GM03348 (cell line): ENCODE data around the gene PMPCA.

Experiments used
- DNase-seq: peaks from one replicate; pipeline ENCODE4 v3.0.0; 2012; ENCODE audit warnings: low spot score

Gene PMPCA

DNA sequence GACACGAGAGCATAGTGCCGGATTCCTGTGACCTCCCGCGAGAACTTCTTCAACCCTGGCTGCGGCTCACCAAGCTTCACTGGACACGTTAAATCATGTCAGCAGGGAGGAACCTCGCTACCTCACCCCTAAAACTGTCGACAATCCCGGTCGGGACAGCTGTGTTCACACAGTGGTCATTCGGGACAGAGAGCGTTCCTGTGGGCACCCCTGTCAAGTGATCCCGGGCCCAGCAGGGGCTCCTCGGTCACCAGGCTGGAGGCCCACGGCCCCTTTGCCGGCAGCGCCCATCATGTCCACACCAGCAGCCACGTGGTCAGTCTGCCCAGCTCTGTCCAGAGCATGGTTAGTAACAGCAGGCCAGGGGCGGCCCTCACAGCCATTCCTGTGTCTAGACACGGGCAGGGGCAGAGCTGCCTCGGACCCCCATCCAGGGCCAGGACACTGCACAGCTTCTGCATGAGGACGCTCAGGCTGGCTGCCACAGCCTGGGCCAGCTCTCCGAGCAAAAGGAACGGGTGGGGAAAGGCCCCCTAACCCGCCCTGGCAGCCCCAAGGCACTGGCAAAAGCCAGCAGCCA is 25.7 kb downstream of the PMPCA start:
- no peak for DNase-seq

DNA sequence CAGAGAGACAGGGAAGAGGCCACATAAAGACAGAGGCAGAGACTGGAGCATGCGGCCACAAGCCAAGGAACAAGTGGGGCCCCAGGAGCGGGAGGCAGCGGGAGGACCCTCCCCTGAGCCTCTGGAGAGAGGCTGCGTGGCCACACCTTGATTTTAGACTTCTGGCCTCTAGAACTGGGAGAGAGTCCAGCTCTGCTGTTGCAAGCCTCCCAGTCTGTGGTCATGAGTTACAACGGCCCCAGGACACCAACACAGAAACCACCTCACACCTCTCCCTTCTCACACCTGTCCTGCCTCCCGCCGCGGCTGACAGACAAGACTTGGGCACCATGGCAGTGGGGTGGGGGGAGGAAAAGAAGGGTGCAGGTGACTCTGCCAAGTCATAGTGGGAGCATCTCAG is 27.0 kb downstream of the PMPCA start:
- DNase-seq: peak; percentile 61

DNA sequence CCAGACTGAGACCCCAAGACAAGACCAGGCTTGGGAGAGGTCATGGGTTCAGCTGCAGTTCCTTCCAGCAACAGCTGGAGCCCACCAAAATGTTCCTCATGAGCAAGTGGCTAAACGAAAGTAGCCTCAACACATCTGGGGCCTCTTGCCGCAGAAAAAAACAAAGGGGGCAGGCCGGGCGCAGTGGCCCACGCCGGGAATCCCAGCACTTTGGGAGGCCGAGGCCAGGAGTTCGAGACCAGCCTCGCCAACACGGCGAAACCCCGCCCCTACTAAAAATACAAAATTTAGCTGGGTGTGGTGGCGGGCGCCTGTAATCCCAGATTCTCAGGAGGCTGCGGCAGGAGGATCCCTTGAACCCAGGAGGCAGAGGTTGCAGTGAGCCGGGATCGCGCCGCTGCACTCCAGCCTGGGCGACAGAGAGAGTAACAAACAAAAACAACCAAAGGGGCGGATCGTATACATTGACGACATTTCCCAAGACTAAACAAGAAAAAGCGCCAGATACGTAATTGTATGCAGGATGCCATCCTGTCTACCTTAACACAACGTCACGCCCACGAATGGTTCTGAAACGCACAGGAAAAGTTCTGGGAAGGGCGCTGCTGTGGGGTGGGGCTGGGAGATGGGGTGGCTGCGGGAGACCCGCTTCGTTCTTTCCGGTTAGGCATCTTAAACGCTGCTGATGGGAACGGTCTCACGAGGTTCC is 27.5 kb downstream of the PMPCA start:
- no peak for DNase-seq

DNA sequence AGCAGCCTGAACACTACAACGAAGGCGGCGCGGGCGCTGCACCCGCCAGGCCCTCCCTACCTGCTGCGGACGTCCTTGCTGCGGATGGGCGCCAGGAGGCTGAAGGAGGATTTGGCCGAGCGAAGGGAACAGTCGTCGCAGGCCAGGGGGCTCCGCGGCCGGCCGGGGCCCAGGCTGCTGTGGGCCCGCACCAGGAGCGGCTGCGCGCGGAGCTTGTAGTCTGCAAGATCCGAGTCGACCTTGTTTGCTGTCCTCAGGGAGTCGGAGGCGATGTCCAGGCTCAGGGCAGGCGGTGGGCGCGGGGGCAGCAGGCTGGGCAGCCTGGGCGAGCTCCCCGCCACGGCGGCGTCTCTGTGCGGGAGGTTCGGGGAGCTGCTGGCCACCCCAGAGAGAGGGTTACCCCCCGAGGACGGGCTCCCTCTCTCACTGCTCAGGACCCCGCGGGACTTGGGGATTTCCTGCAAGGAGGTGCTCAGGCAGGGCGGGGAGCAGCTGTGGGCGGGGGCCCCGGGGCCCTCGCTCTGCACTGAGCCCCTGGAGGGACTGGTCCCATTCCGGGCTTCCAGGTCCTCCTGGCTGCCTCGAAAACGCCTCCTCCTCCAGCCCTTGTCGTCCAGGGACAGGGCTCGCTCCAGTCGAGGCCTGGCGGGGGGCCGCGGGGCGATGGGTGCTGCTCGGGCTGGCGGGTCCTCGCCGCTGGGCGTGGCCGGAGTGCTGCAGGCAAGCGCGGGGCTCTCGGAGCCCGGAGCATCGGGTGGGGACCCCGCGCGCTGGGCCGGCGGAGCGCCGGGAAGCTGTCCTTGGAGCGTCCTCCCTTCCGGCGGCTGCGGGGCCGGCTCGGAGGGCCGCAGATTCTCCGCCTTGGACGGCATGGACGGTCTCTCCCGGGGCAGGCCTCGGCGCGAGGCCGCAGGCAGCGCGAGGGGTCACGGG is 28.4 kb downstream of the PMPCA start:
- DNase-seq: peak; percentile 75

DNA sequence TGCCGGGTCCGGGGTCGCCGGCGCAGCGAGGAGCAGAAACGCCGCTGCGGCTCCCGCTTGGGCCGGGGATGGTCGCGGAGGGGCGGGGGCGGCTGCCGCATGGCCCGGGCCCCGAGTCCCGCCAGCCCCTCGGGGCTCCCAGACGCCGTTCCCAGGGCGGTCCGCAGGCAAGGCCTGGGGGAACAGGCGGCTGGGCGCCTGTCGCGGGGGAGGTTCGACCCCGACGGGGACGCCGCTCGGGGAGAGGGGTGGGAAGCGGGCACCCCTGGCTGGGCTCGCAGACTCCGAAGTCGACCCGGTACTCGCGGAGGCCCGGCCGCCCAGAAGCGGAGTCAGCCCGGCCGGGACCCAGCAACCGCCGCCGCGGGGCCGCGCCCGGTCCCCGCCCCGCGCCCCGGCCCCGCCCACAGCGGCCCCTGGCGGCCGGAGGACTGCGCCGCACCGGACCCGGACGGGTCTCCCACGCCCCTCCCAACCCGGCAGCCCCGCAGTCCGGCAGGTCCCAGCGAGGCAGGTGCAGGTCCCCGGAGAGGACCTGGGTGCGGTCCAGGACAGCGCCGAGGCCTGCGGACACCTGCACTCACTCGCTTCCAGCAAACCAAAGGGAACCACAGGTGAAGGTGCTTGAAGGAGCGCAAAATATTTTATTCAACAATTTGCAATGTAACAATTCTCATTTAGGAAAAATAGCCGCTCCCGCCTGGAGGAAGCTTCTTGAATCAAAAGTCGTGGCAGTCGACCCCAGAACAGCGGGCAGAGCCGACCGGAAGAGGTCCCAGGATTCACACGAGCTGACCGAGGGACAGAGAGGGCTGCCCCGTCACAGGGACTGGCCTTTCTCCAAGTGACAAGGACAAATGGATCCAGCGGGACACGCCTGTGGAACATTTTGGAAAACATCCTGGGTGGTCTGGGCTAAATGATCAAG is 29.3 kb downstream of the PMPCA start, which contains the start of gene INPP5E:
Gene INPP5E (minus strand): TSS at position 365 of the 928 bp plus-strand sequence. CDS start 426 bp downstream, outside the sequence.
- DNase-seq: peak; percentile 98

DNA sequence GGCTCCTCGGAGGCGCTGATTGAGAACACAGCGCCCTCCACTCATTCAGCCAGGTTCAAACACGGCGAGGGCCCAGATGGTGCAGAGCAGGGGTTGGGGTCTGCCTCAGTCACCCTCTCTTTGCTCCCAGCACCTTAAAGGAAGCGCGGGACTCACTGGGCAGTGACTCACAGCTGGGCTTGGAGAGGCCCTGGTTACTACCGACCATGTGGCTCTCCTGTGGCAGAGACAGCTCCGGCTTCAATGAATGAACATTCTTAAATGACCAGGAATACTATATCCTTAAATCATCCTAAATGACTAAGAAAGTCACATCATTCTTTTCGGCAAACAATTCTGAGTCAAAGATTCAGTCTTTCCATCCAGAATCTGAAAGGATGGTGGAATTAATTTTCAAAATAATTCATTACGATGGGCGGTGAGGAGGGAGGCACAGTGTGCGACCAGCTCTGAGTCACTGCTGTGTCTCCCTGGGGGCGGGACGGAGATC is 30.8 kb downstream of the PMPCA start:
- DNase-seq: no peak

DNA sequence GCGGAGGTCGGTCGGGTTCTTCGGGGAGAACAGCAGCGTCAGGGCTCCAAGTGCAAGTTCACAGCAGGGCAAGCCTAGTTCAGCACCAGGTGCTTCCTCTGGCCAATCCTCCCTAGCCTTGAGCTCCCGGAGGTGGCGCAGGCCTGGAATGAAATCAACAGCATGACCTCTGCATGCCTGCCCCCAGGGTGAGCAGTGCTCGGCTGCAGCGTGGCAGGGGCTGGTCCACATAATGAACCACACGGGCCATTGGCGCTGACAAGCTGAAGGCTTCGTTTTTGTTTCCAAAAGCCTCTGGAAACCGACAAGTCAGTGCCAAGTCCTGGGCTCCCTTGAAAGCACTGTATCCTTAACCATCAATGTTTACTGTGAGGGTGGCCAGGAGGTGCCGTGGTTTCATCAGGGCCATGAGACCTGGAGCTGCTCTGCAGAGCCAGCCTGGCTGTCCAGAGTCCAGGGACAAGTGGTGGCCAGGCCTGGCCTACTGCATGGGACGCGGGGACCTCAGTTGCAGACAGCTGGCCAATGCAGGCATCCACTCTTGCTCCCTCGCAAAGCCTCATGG is 31.3 kb downstream of the PMPCA start:
- no peak for DNase-seq

DNA sequence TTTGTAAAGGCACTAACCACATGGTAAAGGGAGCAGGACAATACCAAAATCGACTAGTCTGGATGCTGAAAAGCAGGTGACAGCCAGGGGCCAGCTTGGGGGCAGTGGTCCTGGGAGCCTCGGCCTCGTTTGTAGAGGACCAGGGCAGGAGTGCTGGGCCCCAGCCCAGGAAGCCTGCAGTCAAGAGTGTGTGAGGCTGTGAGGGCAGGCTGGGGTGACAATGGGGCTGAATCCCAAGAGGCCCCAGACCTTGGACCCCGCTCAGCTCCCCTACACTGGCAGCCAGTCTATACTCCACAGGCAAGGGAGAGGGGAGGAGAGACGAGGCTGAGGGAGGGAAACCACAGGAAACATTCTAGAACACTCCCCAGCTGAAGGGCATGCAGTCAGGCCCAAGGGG is 31.8 kb downstream of the PMPCA start:
- no peak for DNase-seq

DNA sequence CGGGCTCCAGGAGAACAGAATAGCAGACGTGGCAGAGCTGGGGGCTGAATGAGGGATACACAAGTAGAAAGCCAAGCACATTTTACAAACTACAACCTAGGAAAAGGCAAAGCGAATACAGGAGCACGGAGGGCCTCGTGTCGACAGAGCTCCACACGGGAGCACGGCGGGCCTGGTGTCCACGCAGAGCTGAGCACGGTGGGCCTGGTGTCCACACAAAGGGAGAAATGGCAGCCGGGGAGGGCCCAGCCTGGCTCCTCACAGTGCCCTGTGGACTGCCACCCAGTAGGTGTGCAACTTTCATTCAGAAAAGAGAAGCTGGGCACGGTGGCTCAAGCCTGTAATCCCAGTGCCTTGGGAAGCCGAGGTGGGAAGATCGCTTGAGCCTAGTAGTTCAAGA is 32.6 kb downstream of the PMPCA start:
- no peak for DNase-seq

DNA sequence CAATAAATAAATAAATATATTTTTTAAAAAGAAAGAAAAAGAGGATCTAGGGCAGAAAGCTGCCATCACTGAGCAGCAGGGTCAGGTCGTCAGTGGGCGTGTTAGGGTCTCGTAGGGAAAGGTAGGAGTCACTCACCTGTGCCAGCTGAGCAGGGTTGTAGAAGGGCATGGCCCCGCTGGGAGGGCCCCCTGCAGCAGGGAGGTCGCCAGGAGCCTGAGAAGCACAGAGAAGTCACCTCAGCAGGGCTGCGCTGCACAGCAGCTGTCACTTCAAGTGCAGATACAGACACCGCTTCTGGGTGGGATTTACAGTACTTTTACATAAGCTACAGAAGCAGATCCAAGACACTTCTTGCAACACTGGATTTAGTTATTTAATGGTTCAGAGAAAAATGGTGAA is 33.2 kb downstream of the PMPCA start:
- DNase-seq: no peak

DNA sequence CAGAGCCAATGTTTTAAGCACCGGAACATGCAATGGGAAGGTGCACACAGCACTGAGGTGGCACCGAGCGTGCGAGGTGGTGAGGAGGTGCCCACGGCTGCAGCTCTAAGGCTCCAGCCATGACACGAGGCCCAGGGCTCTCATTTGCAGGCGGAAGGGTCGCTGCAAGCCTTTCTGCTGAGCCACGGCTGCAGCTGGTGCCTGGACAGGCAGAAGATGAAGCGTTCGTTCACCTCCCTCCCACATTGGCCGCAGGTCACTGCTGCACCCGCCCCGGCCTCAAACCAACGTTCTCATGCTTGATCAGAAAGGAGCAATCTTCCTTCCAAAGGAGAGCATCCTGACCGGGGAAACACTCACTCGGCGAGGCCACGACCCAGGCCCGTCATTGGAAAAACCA is 33.6 kb downstream of the PMPCA start:
- DNase-seq: no peak

DNA sequence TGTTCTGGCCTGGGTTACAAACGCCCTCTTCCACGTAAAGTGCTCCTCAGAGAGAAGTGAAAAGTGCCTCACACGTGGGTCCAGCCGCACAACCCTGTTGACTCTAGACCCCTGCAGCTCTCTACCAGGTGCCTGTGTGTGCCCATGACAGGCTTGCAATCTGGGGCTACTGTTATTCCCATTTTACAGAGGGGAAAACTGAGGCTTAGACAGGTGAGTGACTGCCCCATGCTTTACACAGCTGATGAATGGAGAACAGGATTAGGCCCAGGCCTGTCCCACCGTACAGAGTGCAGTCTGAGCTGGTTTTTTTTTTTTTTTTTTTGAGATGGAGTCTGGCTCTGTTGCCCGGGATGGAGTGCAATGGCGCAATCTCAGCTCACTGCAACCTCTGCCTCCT is 35.3 kb downstream of the PMPCA start:
- no peak for DNase-seq

DNA sequence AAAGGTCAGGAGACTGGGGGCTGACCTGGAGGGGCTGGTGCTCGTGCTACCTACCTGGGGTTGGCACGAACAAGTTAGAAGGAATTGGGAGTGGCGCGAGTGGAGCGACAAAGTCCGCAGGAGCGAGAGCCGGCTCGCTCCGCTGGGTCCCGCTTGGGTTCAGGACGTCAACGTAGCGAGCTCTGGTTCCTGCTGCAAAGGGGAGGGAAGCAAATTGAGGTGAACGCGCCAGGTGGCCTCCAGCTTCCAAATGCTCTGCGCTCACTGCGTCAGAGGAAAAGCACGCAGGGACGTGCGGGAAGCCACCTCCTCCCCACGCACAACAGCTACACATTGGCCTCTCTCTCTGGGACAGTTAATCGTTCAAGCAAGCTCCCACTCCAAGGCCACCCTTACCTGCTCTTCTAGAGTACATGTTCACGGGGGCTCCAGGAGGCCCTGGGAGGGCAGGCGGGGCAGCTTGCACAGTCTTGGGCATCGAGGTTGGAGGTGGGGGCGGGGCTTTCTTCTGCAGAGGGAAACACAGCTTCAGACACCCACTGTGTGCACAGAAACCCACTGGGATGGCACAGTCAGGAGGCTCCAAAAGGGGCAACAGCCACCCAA is 36.8 kb downstream of the PMPCA start:
- no peak for DNase-seq

DNA sequence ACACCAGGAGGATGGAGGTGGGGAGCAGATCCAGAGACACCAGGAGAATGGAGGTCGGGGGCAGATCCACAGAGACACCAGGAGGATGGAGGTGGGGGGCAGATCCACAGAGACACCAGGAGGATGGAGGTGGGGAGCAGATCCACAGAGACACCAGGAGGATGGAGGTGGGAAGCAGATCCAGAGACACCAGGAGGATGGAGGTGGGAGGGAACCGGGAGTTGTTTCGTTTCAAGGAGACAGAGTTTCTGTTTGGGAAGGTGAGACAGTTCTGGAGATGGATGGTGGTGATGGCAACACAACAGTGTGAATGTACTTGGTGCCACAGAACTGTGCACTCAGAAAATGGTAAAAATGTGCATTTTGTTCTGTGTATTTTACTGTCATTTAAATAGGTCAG is 38.2 kb downstream of the PMPCA start:
- no peak for DNase-seq

DNA sequence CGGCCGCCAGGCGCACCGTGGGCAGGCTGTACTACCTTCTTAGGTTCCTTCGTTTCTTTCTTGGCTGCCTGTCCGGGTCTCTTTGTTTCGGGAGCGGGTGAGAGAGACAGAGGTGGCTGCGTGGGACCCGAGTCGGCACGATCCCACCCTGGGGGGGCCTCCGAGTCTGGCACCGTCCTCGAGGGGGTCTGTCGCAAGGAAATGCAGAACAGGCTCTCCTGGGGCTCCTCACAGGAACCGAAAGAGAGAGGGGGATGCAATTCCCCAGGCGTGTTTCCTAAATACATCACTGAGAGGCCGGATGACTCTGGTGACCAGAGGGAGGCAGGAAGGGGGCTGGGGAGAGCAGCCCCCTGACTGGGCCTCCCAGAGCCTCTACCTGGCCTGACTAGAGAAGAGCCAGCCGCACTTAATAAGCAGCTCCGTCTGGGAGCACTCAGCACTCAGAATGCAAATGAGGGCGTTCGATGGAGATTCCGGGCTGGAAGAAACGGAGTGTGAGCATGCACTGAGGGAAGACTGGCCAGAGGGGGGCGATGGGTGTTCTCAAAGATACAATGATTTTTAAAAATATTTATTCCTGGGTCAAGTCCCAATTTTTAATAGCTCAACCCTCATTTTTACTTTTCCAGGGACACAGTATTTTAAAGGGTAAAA is 40.9 kb downstream of the PMPCA start:
- no peak for DNase-seq

DNA sequence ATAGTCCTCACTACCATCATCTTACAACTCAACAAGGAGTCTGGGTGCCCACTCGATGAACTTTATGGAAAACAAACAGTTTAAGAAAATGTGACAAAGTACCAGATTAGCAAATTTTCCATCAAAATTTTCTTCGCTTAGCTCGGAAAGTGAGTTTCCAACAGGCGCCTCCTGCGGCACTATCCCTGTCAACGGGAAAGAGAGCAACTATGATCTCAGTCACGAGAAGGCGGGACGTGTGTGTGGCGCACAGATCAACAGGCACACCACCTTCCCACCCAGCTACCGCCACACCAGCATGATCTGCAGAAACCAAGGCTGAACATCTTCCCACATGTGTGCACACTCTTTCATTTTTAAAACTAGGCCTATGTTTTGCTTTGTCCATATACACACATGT is 42.9 kb downstream of the PMPCA start:
- no peak for DNase-seq

DNA sequence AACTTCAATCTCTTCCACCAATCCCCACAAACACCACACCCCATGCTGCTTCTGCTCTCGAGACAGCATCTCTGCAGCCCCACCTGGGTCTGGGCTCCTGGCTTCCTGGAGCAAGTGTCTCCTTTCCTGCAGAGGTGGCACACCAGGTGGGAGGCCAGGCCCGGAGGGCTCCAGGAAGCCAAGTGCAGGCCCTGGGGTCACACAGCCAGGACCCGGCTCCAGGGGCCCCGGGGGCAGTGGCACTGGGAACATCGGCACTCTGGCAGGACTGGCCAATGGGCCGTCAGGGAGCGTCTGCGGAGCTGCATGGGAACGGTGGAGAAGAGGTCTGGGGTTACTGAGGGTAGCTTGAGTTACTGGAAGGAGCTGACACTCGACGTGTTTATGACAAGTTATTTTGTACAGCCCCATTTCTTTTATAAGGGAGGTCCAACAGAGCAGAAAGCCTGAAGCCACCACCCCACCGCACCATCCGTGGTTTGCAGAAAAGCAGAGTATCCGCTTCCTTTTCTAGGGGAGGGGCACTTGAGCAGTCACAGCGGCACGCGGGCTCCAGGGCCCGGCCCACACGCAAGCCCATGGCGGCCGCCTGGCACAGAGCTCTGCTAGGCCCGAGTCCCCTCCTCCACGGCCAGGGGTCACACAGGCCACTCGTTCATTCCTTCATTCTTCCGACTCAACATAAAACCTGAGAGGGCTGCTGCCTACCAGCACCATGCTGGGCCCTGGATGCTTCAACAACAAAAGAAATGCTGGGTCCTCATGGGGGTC is 43.8 kb downstream of the PMPCA start:
- no peak for DNase-seq

DNA sequence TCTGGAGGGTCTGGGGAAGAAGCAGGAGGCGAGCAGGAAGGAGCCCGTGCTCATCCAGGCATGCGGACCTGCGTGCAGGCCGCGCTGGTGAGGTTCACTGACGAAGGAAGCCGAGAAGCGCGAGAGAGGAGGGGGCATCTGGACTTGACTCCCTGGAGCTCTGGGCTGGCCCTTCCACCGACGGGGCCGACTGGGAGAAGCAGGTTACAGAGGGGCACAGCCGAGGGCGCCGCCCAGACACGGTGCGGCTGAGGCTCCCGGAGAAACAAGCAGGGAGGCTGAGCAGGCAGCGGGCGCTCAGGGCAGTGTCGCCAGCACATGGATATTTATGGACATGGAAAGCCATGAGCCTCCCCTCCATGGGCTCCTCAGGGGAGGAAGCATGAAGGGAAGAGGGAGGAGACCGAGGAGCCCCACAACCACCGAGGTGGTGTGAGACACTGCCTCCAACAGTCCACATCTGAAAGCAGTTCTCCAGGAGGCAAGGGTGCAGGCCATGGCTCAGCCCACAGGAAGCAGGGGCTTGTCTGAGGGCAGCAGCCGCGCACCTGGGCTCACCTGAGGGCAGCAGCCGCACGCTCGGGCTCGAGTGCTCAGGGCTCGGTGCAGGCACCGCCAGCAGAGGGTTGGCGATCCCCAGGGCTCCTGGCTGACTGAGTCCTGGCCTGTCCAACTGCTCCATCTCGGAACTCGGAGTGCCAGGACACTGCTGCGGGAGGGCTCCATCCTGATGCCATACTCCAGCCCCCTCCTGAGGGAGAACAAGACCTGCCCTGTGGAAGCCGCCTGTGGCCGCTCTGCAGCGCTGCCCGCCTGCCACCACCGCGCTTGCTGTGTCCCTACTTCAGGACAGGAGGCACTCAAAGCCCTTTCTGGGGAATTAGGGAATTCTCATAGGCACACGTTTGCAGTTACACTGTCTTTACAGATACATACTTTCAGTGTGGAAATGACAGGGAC is 44.9 kb downstream of the PMPCA start:
- DNase-seq: no peak
